ENCODE data around the gene CDHR1. TPM values are rescaled to one million over a fixed set of nuclear protein-coding genes. Genes with fewer than 3 reads are reported as not detected.

CDHR1 gene
- total and polyA plus RNA-seq, 2 of the 8 experiments (the other 6 are each of a cell fraction or from before 2014, with no cell fraction given) = 3.9 to 10.5 TPM

DNA sequence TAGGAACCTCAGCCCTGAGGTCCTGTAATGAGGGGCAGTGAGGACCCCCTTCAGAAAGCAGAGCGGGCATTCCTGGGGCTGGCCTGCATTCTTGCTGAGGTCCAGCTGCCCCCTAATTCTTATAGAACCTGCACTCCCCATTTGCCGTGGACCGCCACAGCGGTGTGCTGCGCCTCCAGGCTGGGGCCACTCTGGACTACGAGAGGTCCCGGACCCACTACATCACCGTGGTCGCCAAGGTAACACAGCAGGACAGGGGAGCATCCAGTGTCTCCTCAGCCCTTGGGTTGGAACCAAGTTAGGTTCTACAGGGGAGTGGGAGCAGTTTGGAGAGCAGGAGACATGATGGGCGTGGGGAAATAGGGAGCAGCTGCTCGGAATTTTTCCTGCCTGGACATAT is 7.3 kb downstream of the CDHR1 start:
- Histone ChIP-seq H4K5ac (ENCODE audit: insufficient read length, low read depth, low read length) (no peak overlapping the region), H3K4me3 (ENCODE audit: extremely low read depth in 1 of 4, insufficient read depth in 2 of 4, low read depth in 3 of 4, low read length in 4 of 4) (no peak overlapping the region), H2BK5ac (ENCODE audit: low read depth, low read length) (no peak overlapping the region), H3K56ac (replicated peaks; ENCODE audit: insufficient read length, low read depth, low read length) (no peak overlapping the region), H3K36me3 (ENCODE audit: control insufficient read depth in 2 of 4, insufficient read depth in 4 of 4, low read length in 3 of 4) (no peaks in the 10 kb centered on the region), H3K27me3 (replicated peaks in 1 of 4; ENCODE audit: control insufficient read depth in 3 of 4, extremely low read depth in 1 of 4, insufficient read depth in 3 of 4, low read length in 3 of 4) (peaks cover 0 to 3% (median under 1%) of the 10 kb centered on the region in 4 experiments; a peak in 2 of 7 replicates), H3K23ac (ENCODE audit: insufficient read length) (no peak overlapping the region), H3K4me2 (ENCODE audit: insufficient read depth in 1 of 2, low read depth in 2 of 2, low read length in 2 of 2) (no peak overlapping the region), H3K14ac (ENCODE audit: insufficient read length) (no peak overlapping the region), H3K4ac (replicated peaks; ENCODE audit: insufficient read length, low read depth, low read length) (no peak overlapping the region), H3K18ac (ENCODE audit: extremely low read depth, low read length) (no peak overlapping the region), H4K8ac (ENCODE audit: extremely low read depth, insufficient read depth, low read length) (no peak overlapping the region), H3K79me1 (ENCODE audit: low read depth, low read length) (no peaks in the 10 kb centered on the region), H3K23me2 (ENCODE audit: low read depth, low read length) (no peaks in the 10 kb centered on the region), H2AFZ (ENCODE audit: low read length) (no peak overlapping the region), H2AK5ac (ENCODE audit: low read depth, low read length) (no peak overlapping the region), H2BK120ac (replicated peaks; ENCODE audit: low read depth, low read length) (no peak overlapping the region), H2BK20ac (ENCODE audit: low read length) (no peak overlapping the region), H3K4me1 (replicated peaks in 1 of 4; ENCODE audit: control insufficient read depth in 3 of 4, insufficient read depth in 4 of 4, low read length in 3 of 4) (no peaks in the 10 kb centered on the region), H4K91ac (replicated peaks; ENCODE audit: insufficient read length, low read length) (no peak overlapping the region), H2BK12ac (ENCODE audit: low read depth, low read length) (no peak overlapping the region), H3K9me3 (ENCODE audit: insufficient read depth in 2 of 2, low read depth in 1 of 2, low read length in 1 of 2) (no peaks in the 10 kb centered on the region), H2BK15ac (ENCODE audit: low read length) (no peak overlapping the region), H3K9ac (replicated peaks in 1 of 4; ENCODE audit: extremely low read depth in 1 of 4, low read depth in 3 of 4, low read length in 3 of 4) (no peak overlapping the region; a peak in 2 of 7 replicates), H3K79me2 (ENCODE audit: control insufficient read depth in 1 of 2, insufficient read depth in 2 of 2, low read length in 2 of 2) (no peaks in the 10 kb centered on the region), H3K27ac (ENCODE audit: low read depth, low read length) (no peak overlapping the region), H4K20me1 (replicated peaks in 1 of 2; ENCODE audit: control insufficient read depth in 1 of 2, insufficient read depth in 2 of 2, low read length in 2 of 2) (peaks cover 0 to 6% of the 10 kb centered on the region in 2 experiments)
- FAIRE-seq (no peak), DNase-seq (ENCODE audit: low read depth in 1 of 2, low spot score in 2 of 2) (no peak)
- ChIA-PET POLR2A (ENCODE audit: partially characterized antibody) (interaction anchor here (0.7 kb wide), 1 partner anchor 61 kb away, joined by 3 read pairs; no protein-coding TSS in a partner anchor), CTCF (ENCODE audit: partially characterized antibody) (interaction anchor here (0.7 to 10.8 kb wide), 20 partner anchors 9 to 348 kb away, joined by 3 to 248 read pairs (median 6); partner anchors contain the start of genes CDHR1 and GHITM)
- TF ChIP-seq SIRT6 (IDR thresholded peaks at IDR 0.05; ENCODE audit: low read length) = no peak
- TF ChIP-seq JUND (IDR thresholded peaks at IDR 0.05; ENCODE audit: low read length) = no peak
- TF ChIP-seq GTF2F1 (IDR thresholded peaks at IDR 0.05; ENCODE audit: borderline replicate concordance, low read depth, low read length) = no peak
- no peak for TF ChIP-seq TCF12 (IDR thresholded peaks at IDR 0.05; ENCODE audit: low read depth, low read length)
- no peak for TF ChIP-seq SRF (IDR thresholded peaks at IDR 0.05; ENCODE audit: low read depth, low read length)
- no peak for TF ChIP-seq CHD1 (IDR thresholded peaks at IDR 0.05; ENCODE audit: low read depth, low read length)
- TF ChIP-seq CEBPB (IDR thresholded peaks at IDR 0.05; ENCODE audit: low read depth, low read length) = no peak
- TF ChIP-seq JUN (IDR thresholded peaks at IDR 0.05; ENCODE audit: low read depth, low read length) = no peak
- TF ChIP-seq EGR1 (IDR thresholded peaks at IDR 0.05; ENCODE audit: borderline replicate concordance, low read depth, low read length) = no peak
- TF ChIP-seq BCL11A (IDR thresholded peaks at IDR 0.05; ENCODE audit: low read depth in 2 of 2, low read length in 2 of 2) = no peak
- TF ChIP-seq, protein P1, sequence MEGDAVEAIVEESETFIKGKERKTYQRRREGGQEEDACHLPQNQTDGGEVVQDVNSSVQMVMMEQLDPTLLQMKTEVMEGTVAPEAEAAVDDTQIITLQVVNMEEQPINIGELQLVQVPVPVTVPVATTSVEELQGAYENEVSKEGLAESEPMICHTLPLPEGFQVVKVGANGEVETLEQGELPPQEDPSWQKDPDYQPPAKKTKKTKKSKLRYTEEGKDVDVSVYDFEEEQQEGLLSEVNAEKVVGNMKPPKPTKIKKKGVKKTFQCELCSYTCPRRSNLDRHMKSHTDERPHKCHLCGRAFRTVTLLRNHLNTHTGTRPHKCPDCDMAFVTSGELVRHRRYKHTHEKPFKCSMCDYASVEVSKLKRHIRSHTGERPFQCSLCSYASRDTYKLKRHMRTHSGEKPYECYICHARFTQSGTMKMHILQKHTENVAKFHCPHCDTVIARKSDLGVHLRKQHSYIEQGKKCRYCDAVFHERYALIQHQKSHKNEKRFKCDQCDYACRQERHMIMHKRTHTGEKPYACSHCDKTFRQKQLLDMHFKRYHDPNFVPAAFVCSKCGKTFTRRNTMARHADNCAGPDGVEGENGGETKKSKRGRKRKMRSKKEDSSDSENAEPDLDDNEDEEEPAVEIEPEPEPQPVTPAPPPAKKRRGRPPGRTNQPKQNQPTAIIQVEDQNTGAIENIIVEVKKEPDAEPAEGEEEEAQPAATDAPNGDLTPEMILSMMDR (IDR thresholded peaks at IDR 0.05; ENCODE audit: control extremely low read depth in 1 of 3, insufficient read depth in 1 of 3, low read depth in 1 of 3, low read length in 3 of 3) = no peak
- no peak for TF ChIP-seq CBX8 (IDR thresholded peaks at IDR 0.05; ENCODE audit: borderline replicate concordance, low read depth, low read length)
- 94% methylated on average over 11 of the region's 11 CpGs; no CpG with 5 or more reads in 1 of the 2 experiments for WGBS, 2 experiments (ENCODE audit: extremely low coverage in 1 of 2, insufficient coverage in 1 of 2, insufficient read length in 1 of 2, insufficient replicate concordance in 2 of 2, low coverage in 1 of 2, low lambda C conversion rate in 2 of 2, missing lambda C conversion rate in 1 of 2)

All from H1 (cell line).